Mucosa of descending colon (tissue), 3 donors: Measurements from ENCODE around the gene PTAFR. TPM values are rescaled to one million over a fixed set of nuclear protein-coding genes. Genes with fewer than 3 reads are reported as not detected.

ENCODE experiments used
- ATAC-seq: fragments of 200-7000 bp; cut with Tn5 transposase; one replicate; pipeline ENCODE4 v1.9.1; 2020; ENCODE audit warnings: mild to moderate bottlenecking, moderate library complexity
- DNase-seq, 3 donors: peaks; one replicate each; pipeline ENCODE4 v3.0.0-alpha.2; 2020
- H3K36me3 ChIP-seq: fragments of 200-600 bp; one replicate; pipeline ENCODE4 v1.8.0; 2021; ENCODE audit warnings: low read depth, mild to moderate bottlenecking
- H3K4me1 ChIP-seq: fragments of 200-600 bp; one replicate; pipeline ENCODE4 v1.8.0; 2021; ENCODE audit warnings: low read depth, mild to moderate bottlenecking
- H3K4me3 ChIP-seq: fragments of 200-600 bp; one replicate; pipeline ENCODE4 v1.8.0; 2021; ENCODE audit warnings: mild to moderate bottlenecking
- H3K9me3 ChIP-seq: fragments of 200-600 bp; one replicate; pipeline ENCODE4 v1.8.0; 2021; ENCODE audit warnings: mild to moderate bottlenecking
- intact Hi-C, 2 donors: fragments of 100-400 bp; cut with DNase I in 1 of 2; cut with micrococcal nuclease in 1 of 2; formaldehyde crosslinking; loops; one replicate each; pipeline versions ENCODE4 v1.11.0 to v1.11.1; 2022; cut with DNase I, micrococcal nuclease
- total RNA-seq, 3 donors: library from RNA; stranded (reverse); fragmentation: NEBNext Ultra II Directional in 2 of 3; extraction: Animal tissue kit (Norgen Biotek cat#: 25700) in 2 of 3; gene quantifications; one replicate each; pipeline versions ENCODE4 v1.2.1 to v1.2.4, GENCODE V29; 2021 to 2023
- TF ChIP-seq, protein P1 (sequence below): fragments of 200-600 bp; IDR thresholded peaks from one replicate; pipeline ENCODE4 v1.8.0; 2022; ENCODE audit warnings: antibody characterized with exemption, mild to moderate bottlenecking
- donor health status: DM: no; HTN: no; CAD: no; lungs with moderate emphysema.
- donor health status: DM: no; HTN: no; CAD: no.
- donor health status: DM: no; HTN: yes; CAD: no.

PTAFR gene
- total RNA-seq, 3 donors from 2014 or later: 2.4 to 4.8 (median 4.0) TPM

DNA sequence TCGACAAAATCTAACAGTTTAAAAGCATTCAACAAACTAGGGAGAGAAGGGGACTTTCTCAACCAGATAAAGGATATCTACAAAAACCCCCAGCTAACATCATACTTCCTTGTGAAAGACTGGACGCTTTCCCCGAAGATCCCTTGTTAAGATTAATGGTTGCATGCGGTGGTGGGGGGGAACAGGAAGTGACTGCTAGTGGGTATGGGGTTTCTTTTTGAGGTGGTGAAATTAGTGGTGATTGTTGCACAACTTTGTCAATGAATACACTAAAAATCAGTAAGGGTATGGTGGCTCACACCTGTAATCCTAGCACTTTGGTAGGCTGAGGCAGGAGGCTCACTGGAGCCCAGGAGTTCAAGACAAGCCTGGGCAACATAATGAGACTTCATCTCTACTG is 61.2 kb downstream of the PTAFR start:
- ATAC-seq: peak; percentile 38
- intact Hi-C loops: no loop called here
- no peaks in the 10 kb centered on the region for H3K36me3 ChIP-seq
- no peaks in the 10 kb centered on the region for H3K4me1 ChIP-seq
- no peaks in the 10 kb centered on the region for H3K9me3 ChIP-seq
- H3K4me3 ChIP-seq: no peak overlapping the region
- DNase-seq: peak in 1 of 3 donors; percentile 26
- TF ChIP-seq, protein P1, sequence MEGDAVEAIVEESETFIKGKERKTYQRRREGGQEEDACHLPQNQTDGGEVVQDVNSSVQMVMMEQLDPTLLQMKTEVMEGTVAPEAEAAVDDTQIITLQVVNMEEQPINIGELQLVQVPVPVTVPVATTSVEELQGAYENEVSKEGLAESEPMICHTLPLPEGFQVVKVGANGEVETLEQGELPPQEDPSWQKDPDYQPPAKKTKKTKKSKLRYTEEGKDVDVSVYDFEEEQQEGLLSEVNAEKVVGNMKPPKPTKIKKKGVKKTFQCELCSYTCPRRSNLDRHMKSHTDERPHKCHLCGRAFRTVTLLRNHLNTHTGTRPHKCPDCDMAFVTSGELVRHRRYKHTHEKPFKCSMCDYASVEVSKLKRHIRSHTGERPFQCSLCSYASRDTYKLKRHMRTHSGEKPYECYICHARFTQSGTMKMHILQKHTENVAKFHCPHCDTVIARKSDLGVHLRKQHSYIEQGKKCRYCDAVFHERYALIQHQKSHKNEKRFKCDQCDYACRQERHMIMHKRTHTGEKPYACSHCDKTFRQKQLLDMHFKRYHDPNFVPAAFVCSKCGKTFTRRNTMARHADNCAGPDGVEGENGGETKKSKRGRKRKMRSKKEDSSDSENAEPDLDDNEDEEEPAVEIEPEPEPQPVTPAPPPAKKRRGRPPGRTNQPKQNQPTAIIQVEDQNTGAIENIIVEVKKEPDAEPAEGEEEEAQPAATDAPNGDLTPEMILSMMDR: no peak

DNA sequence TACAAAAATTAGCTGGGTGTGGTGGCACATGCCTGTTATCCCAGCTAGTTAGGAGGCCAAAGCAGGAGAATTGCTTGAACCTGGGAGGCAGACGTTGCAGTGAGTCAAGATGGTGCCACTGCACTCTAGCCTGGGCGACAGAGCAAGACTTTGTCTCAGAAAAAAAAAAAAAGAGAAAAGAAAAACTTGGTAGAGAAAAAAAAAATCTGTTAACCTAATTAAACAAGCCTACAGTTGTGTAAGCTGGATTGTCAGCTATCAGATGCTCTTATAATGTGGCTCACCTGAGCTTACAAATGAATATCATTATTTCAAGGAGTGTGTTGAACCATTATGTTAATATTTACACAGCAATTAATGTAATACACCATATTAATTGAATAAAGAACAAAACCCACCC is 61.6 kb downstream of the PTAFR start:
- DNase-seq (no peak), ATAC-seq (no peak)
- H3K4me3 ChIP-seq: no peak overlapping the region
- TF ChIP-seq, protein P1: no peak
- no peaks in the 10 kb centered on the region for H3K36me3 ChIP-seq
- no peaks in the 10 kb centered on the region for H3K4me1 ChIP-seq
- intact Hi-C loops: no loop called here
- H3K9me3 ChIP-seq: no peaks in the 10 kb centered on the region

DNA sequence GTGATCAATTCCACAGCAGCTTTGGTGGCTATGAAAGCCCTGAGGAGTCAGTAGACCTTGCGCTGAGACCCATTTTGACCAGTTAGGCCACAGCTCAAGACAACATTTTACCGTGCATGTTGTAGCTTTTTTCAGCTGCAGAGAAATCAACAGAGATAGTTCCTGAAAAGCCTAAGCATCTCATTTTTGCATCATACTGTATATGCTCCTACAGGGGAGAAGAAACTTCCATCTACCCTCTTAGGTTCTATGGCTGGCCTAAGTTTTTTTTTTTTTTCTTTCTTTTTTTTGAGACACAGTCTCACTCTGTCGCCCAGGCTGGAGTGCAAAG is 63.3 kb downstream of the PTAFR start:
- no peaks in the 10 kb centered on the region for H3K9me3 ChIP-seq
- H3K4me3 ChIP-seq: no peak overlapping the region
- ATAC-seq (no peak), DNase-seq (no peak)
- intact Hi-C loops: no loop called here
- H3K4me1 ChIP-seq: no peaks in the 10 kb centered on the region
- H3K36me3 ChIP-seq: no peaks in the 10 kb centered on the region
- TF ChIP-seq, protein P1: no peak

DNA sequence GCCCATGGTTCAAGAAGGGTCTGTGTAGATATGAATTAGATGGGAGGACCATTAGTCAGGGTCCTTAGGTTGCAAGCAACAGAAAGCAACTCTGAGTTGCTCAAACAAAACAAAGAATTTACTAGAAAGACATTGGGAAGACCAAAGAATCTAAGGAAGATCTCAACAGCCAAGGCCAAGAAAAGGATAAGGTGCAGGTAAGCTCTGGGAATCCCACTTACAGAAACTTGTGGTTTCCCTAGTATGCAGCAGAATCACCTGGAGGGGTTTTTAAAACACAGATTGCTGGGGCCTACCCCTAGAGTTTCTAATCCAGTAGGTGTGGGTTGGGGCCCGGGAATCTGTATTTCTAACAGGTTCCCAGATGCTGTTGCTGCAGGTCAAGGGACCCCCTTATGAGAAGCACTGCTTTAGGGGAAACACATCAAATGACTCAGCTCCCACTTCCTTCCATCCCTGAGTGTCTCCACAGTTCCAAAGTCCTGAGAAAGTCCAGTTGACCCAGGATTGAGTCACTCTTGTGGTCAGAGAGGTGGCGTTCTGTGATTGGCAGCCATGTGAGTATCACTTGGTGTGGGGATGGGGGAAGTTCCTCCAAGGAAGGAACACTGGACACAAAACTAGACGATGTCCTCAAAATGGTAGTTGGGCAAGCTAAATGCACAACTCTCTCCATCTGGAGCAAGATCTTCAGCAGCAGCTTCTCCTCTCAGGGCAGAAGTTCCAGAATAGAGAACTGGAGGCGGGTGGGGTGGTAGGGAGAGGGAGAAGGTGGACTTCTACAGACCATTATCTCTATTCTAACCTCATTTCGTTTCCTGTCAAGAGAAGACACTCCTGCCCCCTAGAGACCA is 63.9 kb downstream of the PTAFR start:
- Histone ChIP-seq H3K4me3 (no peak overlapping the region), H3K4me1 (no peaks in the 10 kb centered on the region), H3K36me3 (no peaks in the 10 kb centered on the region), H3K9me3 (no peaks in the 10 kb centered on the region)
- ATAC-seq (peak; percentile 68), DNase-seq (peak in 1 of 3 donors; percentile 49)
- TF ChIP-seq, protein P1: no peak
- intact Hi-C loops: no loop called here

DNA sequence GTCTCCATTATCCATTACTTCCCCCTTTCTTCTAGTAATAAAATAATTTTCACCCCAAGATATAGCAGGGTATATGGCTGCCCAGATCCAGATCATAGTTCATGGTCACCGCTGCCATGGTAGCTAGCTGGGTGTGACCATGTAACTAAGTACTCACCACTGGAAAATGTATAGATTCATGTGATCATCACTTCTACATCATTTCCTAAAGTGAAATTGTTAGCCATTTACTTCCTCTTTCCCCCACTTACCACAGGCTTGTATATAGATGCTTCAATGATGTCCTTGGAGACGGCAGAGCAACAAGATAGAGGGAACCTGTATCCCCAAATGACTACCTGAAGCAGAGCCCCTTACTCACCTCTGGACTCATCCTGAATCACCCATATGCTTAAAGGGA is 65.3 kb downstream of the PTAFR start:
- Histone ChIP-seq H3K4me3 (no peak overlapping the region), H3K9me3 (no peaks in the 10 kb centered on the region), H3K36me3 (no peaks in the 10 kb centered on the region), H3K4me1 (no peaks in the 10 kb centered on the region)
- TF ChIP-seq, protein P1: no peak
- ATAC-seq: peak; percentile 59
- no peak for DNase-seq
- intact Hi-C loops: no loop called here
